Measurements from ENCODE around the gene BSN.

Gene BSN

DNA sequence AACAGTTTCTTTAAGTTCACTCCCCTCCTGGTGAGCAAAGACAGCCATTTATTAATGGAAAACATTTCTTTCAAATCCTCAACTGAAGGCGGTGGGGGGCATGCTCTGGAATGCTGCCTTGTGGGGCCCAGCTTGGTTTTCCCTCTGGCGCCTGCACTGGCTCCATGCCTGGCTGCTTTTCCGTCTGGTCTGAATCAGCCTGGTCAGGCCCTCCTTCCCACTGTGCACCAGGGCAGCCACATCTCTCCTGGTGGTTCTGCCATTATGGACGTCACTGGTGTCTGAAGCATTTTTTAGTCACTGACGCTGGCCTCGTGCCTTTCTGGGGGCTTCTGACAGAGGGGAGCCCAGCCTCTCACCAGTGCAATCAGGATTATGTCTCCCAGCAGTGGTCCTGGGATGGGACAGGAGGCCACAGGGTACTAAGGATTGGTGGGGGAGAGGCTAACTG lies 62.2 kb downstream of the BSN start:
- H3K23ac ChIP-seq (ENCODE audit: low read length in 2 of 2), result no peak overlapping the region
- H4K91ac ChIP-seq (ENCODE audit: low read length), result no peak overlapping the region
- no peak overlapping the region for H2AFZ ChIP-seq (ENCODE audit: low read depth, low read length)
- no peaks in the 10 kb centered on the region for H3K79me1 ChIP-seq (replicated peaks; ENCODE audit: low read length, poor library complexity, severe bottlenecking)
- no peak overlapping the region for H3K14ac ChIP-seq (ENCODE audit: low read length in 2 of 2)
- H3K9me3 ChIP-seq (ENCODE audit: control insufficient read depth, low read length), result peaks cover 3% of the 10 kb centered on the region
- peaks cover 0 to 11% of the 10 kb centered on the region in 2 experiments for H3K27me3 ChIP-seq (ENCODE audit: control insufficient read depth in 1 of 2, insufficient read depth in 1 of 2, low read length in 2 of 2)
- peak overlapping the region; percentile 99 for H3K27ac ChIP-seq (ENCODE audit: low read length, poor library complexity, severe bottlenecking)
- no peak overlapping the region for H3K4ac ChIP-seq (ENCODE audit: low read depth in 1 of 2, low read length in 2 of 2)
- WGBS, result 70% methylated on average over 6 of the region's 6 CpGs
- peak overlapping the region; percentile 57 for H2AK5ac ChIP-seq (ENCODE audit: low read length, severe bottlenecking)
- H2BK12ac ChIP-seq (ENCODE audit: low read length in 2 of 2), result no peak overlapping the region
- H3K18ac ChIP-seq (ENCODE audit: low read depth in 1 of 2, low read length in 2 of 2), result no peak overlapping the region
- no peak overlapping the region for H2BK15ac ChIP-seq (ENCODE audit: low read depth, poor library complexity, severe bottlenecking)
- H2BK120ac ChIP-seq (ENCODE audit: low read depth, low read length), result no peak overlapping the region
- peaks cover 19% of the 10 kb centered on the region for H3K4me1 ChIP-seq (ENCODE audit: control insufficient read depth, insufficient read depth, low read depth, low read length)
- H3K9ac ChIP-seq (ENCODE audit: low read length), result no peak overlapping the region
- no peak for DNase-seq
- no peak overlapping the region for H4K8ac ChIP-seq (ENCODE audit: low read length)
- H3K36me3 ChIP-seq (ENCODE audit: control insufficient read depth in 1 of 2, insufficient read depth in 2 of 2, low read depth in 1 of 2, low read length in 2 of 2), result no peaks in the 10 kb centered on the region
- H3K4me3 ChIP-seq (ENCODE audit: insufficient read depth in 1 of 2, low read depth in 1 of 2, low read length in 2 of 2), result no peak overlapping the region
- H2BK5ac ChIP-seq (ENCODE audit: low read depth, low read length, poor library complexity, severe bottlenecking), result peak overlapping the region; percentile 98
- H3K4me2 ChIP-seq (ENCODE audit: low read length, poor library complexity, severe bottlenecking), result no peak overlapping the region

DNA sequence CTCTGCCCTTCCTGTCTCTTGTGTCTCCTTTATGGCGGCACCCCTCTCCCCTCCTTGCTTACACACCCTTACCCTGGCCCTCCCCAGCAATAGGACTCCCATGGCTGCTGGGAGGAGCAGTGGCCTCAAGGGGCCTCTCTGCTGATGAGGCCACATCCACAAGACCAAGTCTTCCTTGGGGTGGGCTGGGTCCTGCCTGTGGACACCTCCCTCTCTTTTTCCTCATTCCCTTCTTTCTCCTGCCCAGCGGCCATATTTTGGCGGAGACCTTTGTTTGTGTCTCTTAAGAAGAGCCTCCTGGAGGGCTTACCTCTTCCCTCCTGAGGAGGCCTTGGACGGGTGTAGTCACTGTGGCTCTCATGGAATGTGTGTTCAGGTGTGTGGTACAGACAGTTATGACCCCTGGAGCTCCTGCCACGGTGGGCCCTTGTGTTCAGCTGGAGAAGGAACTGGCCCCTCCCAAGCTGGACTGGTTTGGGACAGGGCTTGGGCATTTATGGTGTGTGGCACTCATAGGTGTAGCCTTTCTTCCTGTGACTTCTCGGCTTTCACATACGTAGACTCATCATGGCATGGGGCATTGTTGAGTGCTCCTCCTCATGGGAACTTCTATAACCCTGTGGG lies 63.2 kb downstream of the BSN start:
- Histone ChIP-seq H3K4ac (ENCODE audit: low read depth in 1 of 2, low read length in 2 of 2) (no peak overlapping the region), H3K4me1 (ENCODE audit: control insufficient read depth, insufficient read depth, low read depth, low read length) (peaks cover 19% of the 10 kb centered on the region), H2AK5ac (ENCODE audit: low read length, severe bottlenecking) (peak overlapping the region; percentile 25), H3K79me1 (replicated peaks; ENCODE audit: low read length, poor library complexity, severe bottlenecking) (no peaks in the 10 kb centered on the region), H3K18ac (ENCODE audit: low read depth in 1 of 2, low read length in 2 of 2) (no peak overlapping the region), H2BK15ac (ENCODE audit: low read depth, poor library complexity, severe bottlenecking) (no peak overlapping the region), H3K9me3 (ENCODE audit: control insufficient read depth, low read length) (peaks cover under 1% of the 10 kb centered on the region), H3K36me3 (ENCODE audit: control insufficient read depth in 1 of 2, insufficient read depth in 2 of 2, low read depth in 1 of 2, low read length in 2 of 2) (no peaks in the 10 kb centered on the region), H3K23ac (ENCODE audit: low read length in 2 of 2) (no peak overlapping the region), H4K91ac (ENCODE audit: low read length) (no peak overlapping the region), H3K9ac (ENCODE audit: low read length) (no peak overlapping the region), H2BK120ac (ENCODE audit: low read depth, low read length) (no peak overlapping the region), H4K8ac (ENCODE audit: low read length) (no peak overlapping the region), H3K14ac (ENCODE audit: low read length in 2 of 2) (no peak overlapping the region), H2AFZ (ENCODE audit: low read depth, low read length) (no peak overlapping the region), H3K4me3 (ENCODE audit: insufficient read depth in 1 of 2, low read depth in 1 of 2, low read length in 2 of 2) (no peak overlapping the region), H3K27ac (ENCODE audit: low read length, poor library complexity, severe bottlenecking) (no peak overlapping the region), H2BK12ac (ENCODE audit: low read length in 2 of 2) (no peak overlapping the region), H3K4me2 (ENCODE audit: low read length, poor library complexity, severe bottlenecking) (no peak overlapping the region), H2BK5ac (ENCODE audit: low read depth, low read length, poor library complexity, severe bottlenecking) (peak overlapping the region; percentile 51), H3K27me3 (ENCODE audit: control insufficient read depth in 1 of 2, insufficient read depth in 1 of 2, low read length in 2 of 2) (peaks cover 0 to 20% of the 10 kb centered on the region in 2 experiments)
- no peak for DNase-seq
- 84% methylated on average over 6 of the region's 7 CpGs for WGBS

DNA sequence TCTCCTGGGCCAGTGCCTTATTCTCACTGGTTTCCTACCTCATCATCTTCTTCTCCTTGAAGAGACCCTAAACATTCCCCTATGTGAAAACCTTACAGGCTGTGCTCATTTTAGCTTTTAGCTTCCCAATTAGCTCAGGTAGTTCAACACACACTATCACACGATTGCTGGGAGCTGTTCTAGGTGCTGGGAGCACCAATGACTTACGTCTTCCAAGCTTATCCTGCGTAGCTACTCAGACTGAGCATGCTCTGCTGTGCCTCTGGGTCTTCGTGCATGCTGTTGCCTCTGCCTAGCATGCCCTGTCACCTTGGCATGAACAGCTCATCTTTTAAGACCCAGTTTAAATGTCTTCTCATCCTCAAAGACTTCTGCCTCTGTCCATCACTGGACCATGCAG lies 64.1 kb downstream of the BSN start:
- Histone ChIP-seq H3K4me2 (ENCODE audit: low read length, poor library complexity, severe bottlenecking) (no peak overlapping the region), H4K91ac (ENCODE audit: low read length) (no peak overlapping the region), H3K23ac (ENCODE audit: low read length in 2 of 2) (no peak overlapping the region), H3K9ac (ENCODE audit: low read length) (no peak overlapping the region), H3K79me1 (replicated peaks; ENCODE audit: low read length, poor library complexity, severe bottlenecking) (no peaks in the 10 kb centered on the region), H3K9me3 (ENCODE audit: control insufficient read depth, low read length) (no peaks in the 10 kb centered on the region), H3K4me1 (ENCODE audit: control insufficient read depth, insufficient read depth, low read depth, low read length) (peaks cover 19% of the 10 kb centered on the region), H2BK120ac (ENCODE audit: low read depth, low read length) (no peak overlapping the region), H2BK12ac (ENCODE audit: low read length in 2 of 2) (no peak overlapping the region), H3K4me3 (ENCODE audit: insufficient read depth in 1 of 2, low read depth in 1 of 2, low read length in 2 of 2) (no peak overlapping the region), H2BK15ac (ENCODE audit: low read depth, poor library complexity, severe bottlenecking) (no peak overlapping the region), H2AK5ac (ENCODE audit: low read length, severe bottlenecking) (no peak overlapping the region), H3K27ac (ENCODE audit: low read length, poor library complexity, severe bottlenecking) (no peak overlapping the region), H2BK5ac (ENCODE audit: low read depth, low read length, poor library complexity, severe bottlenecking) (no peak overlapping the region), H3K4ac (ENCODE audit: low read depth in 1 of 2, low read length in 2 of 2) (no peak overlapping the region), H3K27me3 (ENCODE audit: control insufficient read depth in 1 of 2, insufficient read depth in 1 of 2, low read length in 2 of 2) (peaks cover 0 to 30% of the 10 kb centered on the region in 2 experiments), H2AFZ (ENCODE audit: low read depth, low read length) (no peak overlapping the region), H3K36me3 (ENCODE audit: control insufficient read depth in 1 of 2, insufficient read depth in 2 of 2, low read depth in 1 of 2, low read length in 2 of 2) (no peaks in the 10 kb centered on the region), H3K14ac (ENCODE audit: low read length in 2 of 2) (no peak overlapping the region), H4K8ac (ENCODE audit: low read length) (no peak overlapping the region), H3K18ac (ENCODE audit: low read depth in 1 of 2, low read length in 2 of 2) (no peak overlapping the region)
- no peak for DNase-seq
- 44% methylated on average over 4 of the region's 4 CpGs for WGBS

DNA sequence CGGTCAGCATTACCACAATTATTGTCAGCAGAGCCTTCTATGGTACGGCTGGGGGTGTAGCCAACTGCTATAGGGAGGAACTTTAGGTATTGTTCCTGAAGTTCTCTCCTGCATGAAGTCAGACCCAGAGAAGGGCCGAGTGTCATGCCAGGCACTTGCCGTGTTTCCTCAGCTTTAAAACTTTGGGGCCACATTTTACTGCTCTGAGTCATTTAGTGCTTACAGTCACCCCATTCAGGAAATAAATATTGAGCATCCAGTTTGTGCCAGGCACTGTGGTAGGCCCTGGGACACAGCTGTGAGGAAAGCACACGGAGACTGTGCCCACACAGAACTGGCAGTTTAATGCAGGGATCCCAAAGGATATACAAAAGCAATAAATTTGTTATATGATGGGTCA lies 65.4 kb downstream of the BSN start:
- H3K4me3 ChIP-seq (ENCODE audit: insufficient read depth in 1 of 2, low read depth in 1 of 2, low read length in 2 of 2), result no peak overlapping the region
- no peak overlapping the region for H3K14ac ChIP-seq (ENCODE audit: low read length in 2 of 2)
- H2BK12ac ChIP-seq (ENCODE audit: low read length in 2 of 2), result no peak overlapping the region
- no peaks in the 10 kb centered on the region for H3K79me1 ChIP-seq (replicated peaks; ENCODE audit: low read length, poor library complexity, severe bottlenecking)
- H3K9ac ChIP-seq (ENCODE audit: low read length), result no peak overlapping the region
- DNase-seq, result no peak
- no peak overlapping the region for H4K91ac ChIP-seq (ENCODE audit: low read length)
- no peak overlapping the region for H3K4me2 ChIP-seq (ENCODE audit: low read length, poor library complexity, severe bottlenecking)
- H3K4me1 ChIP-seq (ENCODE audit: control insufficient read depth, insufficient read depth, low read depth, low read length), result peaks cover 19% of the 10 kb centered on the region
- 69% methylated on average over 5 of the region's 5 CpGs for WGBS
- no peak overlapping the region for H3K4ac ChIP-seq (ENCODE audit: low read depth in 1 of 2, low read length in 2 of 2)
- no peak overlapping the region for H2AFZ ChIP-seq (ENCODE audit: low read depth, low read length)
- H3K36me3 ChIP-seq (ENCODE audit: control insufficient read depth in 1 of 2, insufficient read depth in 2 of 2, low read depth in 1 of 2, low read length in 2 of 2), result no peaks in the 10 kb centered on the region
- no peak overlapping the region for H2BK120ac ChIP-seq (ENCODE audit: low read depth, low read length)
- H3K23ac ChIP-seq (ENCODE audit: low read length in 2 of 2), result no peak overlapping the region
- H3K9me3 ChIP-seq (ENCODE audit: control insufficient read depth, low read length), result no peaks in the 10 kb centered on the region
- H3K18ac ChIP-seq (ENCODE audit: low read depth in 1 of 2, low read length in 2 of 2), result no peak overlapping the region
- no peak overlapping the region for H4K8ac ChIP-seq (ENCODE audit: low read length)
- no peak overlapping the region for H2BK15ac ChIP-seq (ENCODE audit: low read depth, poor library complexity, severe bottlenecking)
- H2BK5ac ChIP-seq (ENCODE audit: low read depth, low read length, poor library complexity, severe bottlenecking), result no peak overlapping the region
- H3K27me3 ChIP-seq (ENCODE audit: control insufficient read depth in 1 of 2, insufficient read depth in 1 of 2, low read length in 2 of 2), result peaks cover 0 to 34% of the 10 kb centered on the region in 2 experiments
- no peak overlapping the region for H2AK5ac ChIP-seq (ENCODE audit: low read length, severe bottlenecking)
- H3K27ac ChIP-seq (ENCODE audit: low read length, poor library complexity, severe bottlenecking), result no peak overlapping the region

Measured in mesenchymal stem cell (in vitro differentiated cells and primary cell).